NCI-H526 (cell line): Measurements from ENCODE around the gene ADCY2.

Source experiments
- DNase-seq, 2 experiments: peaks; one replicate each; lab custom pipeline; 2025; lab: John Stamatoyannopoulos, UW

Gene ADCY2

DNA sequence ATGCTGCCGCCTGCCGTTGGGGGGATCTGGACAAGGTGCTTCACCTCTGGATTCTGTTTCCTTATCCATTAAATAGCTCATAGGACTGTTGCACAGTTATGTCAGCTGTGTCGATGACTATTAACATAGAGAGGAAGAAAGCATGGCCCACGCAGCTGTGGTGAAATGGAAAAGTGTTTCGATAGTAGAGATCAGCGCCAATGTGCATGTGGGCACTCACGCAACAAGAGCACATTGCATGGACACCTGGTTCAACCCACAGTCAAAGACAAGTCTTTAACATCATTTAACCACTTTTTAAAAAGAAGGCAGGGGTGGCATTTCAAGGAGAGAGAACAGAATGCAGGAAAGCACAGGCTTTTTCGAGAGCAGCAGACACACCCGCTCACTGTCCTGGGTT is 107.6 kb downstream of the ADCY2 start:
- DNase-seq, result no peak

DNA sequence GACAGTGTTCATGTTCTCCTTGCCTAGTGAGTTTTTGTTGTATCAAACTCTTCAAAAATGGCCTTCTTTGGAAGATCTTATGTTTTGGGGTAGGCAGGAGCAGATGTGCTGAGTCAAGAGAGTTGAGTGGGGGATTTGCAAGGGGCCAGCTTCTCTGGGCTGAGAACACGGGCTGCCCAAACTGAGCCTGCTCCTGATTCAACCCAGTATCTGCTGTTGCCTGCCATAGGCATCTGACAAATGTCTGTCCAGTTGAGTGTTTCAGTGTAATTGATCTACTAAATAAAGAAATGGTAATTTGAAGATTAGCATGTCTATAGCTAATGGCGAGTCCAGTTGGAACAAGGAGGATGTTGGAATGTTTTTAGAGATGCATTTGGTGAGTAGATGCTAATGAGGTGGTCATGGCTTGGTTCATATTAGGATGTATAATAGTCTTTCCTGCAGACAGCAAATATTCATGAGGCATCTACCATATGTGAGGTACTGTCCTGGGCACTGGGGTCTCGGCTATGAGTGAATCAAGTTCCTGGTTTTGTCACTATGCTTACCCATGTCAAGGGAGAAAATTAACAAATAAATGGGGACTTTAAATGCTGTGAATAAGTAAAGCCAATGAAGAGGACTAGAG is 119.5 kb downstream of the ADCY2 start:
- no peak for DNase-seq

DNA sequence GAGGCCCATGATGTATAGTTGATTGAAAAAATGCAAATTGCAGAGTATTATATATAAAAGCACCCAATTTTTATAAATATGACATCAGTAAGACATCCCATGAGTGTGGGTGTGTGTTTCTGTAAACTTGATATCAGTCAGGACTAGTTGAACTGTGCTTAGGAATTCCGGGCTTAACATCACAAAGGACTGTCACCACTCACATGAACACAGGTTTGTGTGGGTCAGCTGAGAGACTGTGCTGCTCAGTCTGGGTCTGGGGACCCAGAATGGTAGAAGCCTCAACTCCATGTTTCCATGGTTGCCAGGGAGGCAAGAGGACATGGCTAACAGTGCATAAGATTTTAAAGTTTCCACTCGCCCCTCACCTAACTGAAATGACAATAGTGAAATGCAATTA is 120.3 kb downstream of the ADCY2 start:
- no peak for DNase-seq

DNA sequence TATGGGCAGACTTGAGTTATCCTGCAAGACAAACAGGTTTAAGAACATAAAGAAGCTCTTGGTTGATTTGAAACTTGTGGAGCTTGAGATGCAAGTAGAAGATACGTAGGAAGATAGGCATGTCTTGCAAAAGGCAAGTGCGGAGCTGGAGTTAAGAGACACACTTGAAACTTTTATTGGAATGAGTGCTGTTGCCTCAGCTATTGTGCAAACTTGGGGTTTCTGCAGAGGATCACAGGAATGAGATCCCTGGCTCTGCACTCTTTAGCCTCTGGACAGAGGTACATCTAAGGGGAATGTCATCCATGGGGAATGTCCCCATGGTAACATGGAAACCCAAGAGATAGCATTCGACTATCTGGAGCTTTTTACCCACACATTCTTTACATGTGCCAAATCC is 121.1 kb downstream of the ADCY2 start:
- no peak for DNase-seq

DNA sequence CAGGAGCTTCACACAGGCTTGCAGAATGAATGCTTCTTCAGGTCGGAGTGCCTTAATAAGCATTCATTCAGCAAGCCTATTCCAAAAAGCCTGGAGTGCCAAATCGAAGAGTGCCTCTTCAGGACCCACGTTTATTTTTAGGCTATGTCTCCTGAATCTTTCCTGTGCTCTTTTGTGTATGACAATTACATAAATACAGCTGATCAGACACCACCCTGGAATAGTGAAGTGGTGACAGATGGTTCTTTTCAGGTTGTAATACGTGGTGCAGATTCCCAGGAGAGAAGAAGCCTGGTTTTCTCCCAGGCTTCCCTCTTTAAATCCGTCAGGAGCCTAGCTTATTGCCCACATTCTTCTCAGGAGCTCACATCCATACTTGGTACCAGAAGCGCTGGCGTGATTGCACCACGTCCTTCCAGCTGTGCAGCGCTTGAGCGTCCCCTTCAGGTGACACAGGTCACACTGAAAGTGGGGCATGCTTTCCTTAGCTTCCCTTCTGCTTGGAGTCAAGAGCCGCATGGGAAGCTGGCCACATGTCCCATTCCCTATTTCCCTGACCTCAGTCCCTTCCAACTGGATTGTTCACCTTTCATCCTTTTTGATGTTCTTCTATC is 123.1 kb downstream of the ADCY2 start:
- peak in 1 of 2 experiments; percentile 13 for DNase-seq

DNA sequence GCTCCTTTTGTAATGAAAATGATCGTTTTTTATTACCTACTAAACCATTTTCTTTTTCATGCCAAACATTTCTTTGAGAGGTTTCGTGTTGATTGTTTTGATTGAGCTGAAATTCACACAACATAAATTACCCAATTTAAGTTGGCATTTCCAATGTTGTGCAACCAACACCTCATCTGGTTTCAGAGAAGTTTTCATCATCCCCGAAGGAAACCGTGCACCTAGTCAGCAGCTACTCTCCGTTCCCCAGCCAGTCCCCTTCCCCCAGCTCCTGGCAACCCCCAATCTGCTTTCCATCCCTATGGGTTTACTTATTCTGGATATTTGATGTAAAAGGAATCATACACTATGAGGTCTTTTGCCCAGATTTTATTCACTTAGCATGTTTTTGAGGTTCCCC is 123.6 kb downstream of the ADCY2 start:
- no peak for DNase-seq

DNA sequence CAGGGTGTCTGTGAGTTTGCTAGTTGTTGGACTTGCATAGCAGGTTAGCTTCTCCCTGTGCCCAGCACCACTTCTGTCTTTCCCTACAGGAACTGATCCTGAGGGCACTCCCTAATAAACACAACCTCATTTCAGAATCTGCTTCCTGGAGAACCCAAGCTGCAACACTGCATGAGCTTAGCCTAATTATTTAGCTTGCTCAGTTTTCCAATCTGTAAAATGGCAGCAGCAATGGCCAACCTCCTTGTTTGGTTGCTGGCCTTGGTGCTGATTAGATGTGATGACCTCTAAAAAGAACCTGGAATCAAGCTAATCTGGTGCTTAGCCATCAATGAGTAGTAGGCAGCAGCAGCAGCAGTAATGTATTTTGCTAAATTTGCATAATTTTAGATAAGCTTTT is 133.9 kb downstream of the ADCY2 start:
- DNase-seq, result no peak

DNA sequence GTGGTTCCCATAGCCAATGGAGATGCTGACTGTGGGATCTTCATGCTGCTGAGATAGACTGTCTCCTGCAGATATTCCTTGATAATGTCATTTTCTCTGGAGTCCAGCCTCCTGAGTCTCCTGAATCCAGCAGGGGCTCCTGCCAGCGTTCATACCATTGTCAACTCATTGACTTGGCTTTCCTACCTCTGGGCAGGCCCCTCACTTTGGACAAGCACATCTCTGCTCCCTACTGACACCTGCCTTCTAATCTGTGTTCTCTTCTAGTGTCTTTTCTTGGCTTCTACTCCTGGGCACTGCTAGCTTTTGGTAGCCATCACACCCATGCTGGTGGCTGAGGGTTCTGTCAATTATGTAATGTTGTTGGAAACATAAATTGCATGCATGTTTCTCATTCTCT is 138.0 kb downstream of the ADCY2 start:
- no peak for DNase-seq

DNA sequence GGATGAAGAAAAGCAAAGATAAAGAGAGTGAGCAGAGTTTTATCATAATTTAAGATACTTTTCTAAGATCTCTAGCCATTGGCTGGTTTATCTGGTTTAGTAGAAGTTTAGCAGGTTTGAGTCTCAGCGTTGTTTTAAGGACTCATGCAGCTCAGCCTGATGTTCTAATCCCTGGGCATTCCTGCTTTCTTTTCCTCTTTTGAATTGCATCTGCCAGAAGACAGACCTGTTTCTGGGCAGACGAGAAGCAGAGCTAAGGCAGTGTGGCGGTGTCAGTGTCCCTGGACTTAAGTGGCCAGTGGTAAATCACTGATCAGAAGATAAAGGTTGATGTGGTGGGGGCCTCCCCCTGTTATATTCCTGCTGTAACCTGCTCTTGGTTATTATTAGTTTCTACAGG is 138.6 kb downstream of the ADCY2 start:
- no peak for DNase-seq

DNA sequence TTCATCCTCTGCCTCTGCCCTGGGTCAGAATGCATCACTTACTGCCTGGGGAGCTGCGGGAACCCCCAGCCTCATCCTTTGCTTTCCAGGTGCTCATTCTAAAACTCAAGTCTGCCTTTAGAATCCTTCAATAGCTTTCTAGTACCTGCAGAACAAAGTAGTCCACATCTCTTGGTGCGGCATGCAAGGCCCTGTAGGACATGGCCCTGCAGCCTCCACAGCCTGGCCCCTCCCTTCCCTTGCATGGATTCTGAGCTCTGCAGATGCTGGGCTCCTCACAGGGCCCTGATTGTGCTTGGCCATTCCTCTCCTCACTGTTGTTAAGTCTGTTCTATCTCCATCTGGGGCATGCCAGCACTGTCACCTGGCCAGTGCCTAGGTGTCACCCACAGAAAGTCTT is 141.6 kb downstream of the ADCY2 start:
- no peak for DNase-seq

DNA sequence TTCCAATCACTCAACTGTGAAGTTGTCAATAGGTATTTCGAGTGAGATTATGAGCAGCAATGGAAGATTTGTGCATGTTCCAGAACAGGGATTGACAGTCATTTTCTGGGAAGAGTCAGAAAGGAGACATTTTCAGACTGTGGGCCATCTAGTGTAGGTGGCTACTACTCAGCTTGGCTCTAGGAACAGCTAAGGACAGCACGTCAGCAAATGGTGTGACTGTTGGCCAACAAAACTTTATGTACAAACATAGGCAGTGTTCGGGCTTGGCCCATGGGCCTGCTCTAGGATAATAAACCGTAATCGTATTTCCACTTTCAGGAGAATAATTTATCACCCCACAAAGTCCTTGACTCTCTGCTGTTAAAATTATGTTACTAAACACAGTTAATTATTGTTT is 143.6 kb downstream of the ADCY2 start:
- DNase-seq, result no peak

DNA sequence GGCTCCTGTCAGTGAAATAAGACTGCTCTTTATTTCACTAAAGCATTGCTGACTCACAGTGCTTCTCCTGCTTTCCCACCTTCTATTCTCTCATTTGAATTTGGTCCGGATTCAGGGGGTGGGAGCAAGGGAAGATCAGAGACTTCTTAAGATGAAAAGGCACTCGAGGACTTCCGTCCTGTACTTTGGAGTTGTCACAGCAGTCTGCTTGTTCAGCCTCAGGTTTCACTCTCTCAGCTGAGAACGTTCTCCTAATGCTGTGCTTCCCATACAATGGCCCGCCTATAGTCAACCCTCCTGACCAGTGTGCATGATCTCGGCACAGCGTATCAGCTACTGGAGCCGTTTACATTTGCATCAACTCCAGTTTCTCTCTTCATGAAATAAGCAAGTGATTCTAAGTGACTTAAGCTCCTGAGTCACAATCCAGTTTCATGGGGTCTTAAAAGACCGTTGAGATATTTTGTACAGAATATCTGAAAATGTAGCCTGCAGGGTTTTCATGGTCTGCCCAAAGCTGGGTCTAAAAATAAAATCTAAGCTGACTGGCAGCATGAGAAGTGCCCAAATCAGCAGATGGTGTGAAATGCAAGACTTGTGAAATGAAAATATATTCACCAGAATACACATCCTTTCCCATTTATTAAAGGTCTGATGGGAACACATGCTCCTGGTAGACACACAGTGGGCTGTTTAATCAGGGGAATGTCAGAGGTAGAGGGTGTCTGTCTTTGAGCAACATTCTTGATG is 145.0 kb downstream of the ADCY2 start:
- DNase-seq, result peak in 1 of 2 experiments; percentile 26

DNA sequence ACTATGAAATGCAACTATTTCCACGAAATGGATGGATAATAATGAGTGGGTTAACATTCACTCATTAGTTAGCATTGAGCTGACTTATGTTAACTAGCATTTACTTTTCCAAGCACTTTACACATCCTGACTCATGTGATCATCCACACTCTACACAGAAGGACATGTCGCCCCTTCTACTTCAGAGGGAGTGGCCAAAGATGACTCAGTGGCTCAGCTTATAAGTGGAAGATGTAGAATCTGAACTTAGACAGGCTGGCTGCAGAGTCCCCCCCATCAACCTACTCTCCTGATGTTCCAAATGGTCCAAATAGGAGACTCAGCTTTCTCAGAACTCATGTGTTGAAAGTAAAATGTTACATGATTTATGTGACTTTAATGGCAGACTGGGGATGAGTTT is 146.0 kb downstream of the ADCY2 start:
- no peak for DNase-seq

DNA sequence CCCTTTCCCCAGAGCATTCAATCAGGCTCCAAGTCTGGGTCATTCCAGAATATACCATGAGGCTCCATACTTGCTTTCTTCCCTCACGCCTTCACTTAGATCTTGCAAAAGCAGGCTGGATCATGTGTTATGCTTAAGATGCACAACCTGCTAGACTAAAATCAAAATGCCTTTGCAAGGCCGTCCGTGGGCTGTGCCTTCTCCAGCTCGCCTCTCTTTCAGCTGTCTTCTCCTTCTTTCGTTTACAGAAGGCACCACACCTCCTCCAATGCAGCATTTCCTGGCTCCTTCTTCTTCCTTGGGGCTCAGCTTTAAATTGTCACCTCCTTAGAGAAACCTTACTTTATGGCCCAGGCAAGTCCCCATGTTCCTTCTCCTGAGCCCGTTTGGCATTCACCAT is 150.6 kb downstream of the ADCY2 start:
- DNase-seq, result no peak

DNA sequence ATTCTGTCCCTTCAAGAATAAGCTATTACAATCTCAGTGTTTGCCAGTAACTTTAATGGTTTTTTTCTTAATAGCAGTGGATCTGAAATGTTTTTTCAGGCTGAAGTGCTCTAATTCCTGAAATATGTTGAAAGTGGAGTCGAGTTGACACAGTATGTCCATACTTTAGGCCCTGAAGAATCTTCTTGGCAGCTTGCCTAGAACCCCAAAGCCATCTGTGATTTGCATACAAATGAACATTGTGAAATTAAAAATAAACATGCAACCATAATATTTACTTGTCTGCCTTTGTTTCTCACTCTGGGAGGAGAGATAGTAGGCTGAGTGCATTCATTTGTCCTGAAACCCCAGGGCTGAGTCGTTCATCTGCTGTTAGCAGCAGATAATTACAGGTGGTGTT is 152.7 kb downstream of the ADCY2 start:
- DNase-seq, result peak in 1 of 2 experiments; percentile 20

DNA sequence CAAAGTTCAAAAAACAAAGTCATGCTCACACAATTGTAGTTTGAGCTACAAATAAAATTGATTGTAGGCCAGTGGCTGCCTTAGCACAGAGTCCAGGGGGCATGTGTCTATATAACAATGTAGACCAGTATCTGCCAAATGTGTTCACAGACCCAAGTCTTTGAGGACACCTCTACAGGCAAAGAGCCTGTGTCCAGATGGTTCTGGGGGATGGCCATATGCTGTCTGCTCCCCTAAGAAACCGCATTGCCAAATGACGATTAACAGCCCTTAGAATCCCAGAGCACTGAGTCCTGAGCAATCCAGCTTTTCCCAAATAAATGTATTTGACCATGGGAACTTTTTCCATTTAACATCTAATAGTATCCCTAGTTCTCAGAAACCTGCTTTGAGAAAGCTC is 169.6 kb downstream of the ADCY2 start:
- no peak for DNase-seq

DNA sequence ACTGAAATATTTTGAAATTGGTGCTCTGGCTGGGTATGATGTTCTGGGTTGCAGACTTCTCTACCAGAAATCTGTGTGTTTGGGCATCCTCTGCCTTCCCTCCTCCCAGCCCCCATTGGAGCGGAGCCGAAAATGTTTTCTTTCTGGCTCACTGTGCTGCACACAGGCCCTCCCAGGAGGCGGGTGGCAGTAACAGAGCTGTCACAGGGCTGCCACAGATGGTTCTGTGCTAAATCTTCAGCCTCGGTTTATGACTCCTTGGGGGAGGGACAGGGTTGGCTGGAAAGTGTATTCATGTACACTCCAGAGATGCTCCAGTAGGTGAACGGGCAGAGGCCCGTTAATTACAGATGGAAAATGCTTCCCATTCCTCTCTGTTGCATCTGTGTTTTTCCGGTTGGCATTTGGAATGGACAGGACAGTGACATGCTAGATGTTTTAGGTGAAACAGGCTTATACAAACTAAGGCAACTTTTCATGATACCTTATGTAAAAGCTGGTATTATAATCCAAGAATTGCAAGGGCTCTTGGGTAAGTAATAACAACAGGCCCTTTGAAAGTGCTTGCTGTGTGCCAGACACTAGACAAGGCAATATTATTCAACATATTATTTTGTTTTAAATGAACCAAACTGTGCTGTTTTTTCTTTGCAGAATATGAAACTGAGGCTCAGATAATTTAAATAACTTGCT is 180.2 kb downstream of the ADCY2 start:
- no peak for DNase-seq

DNA sequence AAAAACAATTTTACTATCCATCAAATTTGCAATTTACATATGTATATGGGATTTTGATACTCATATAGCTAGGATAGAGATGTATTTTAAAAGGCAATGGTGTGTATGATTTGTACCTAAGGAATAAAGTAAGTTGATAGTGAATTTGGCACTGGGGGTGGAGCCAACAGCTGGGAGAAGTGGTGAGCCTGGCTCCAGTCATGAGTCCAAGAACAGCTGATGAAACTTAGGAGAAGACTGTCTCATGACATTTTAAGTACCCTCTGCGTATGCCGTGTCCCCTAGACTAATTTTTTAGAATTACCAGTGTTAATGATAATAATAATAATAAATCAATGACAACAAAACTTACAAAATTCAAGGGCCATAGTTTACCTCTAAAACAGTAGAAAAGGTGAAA is 181.4 kb downstream of the ADCY2 start:
- no peak for DNase-seq

DNA sequence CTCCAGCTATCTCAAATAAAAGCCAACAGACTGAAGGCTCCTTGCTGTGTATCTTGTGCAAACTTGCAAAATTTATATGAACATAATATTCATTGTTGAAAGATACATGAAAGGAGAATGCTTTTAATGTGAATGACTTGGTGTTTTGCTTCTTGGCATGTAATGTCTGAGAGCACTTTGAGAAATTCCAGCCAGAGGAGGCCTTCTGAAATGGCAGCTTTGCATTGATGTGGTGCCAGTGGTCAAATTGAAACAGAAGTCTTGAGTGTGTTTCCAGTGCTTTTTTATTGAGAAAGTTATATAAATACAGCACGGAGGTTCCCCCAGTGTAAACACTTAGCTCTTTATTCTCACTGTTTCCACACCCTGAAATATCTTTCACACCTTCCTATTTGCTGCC is 182.1 kb downstream of the ADCY2 start:
- no peak for DNase-seq

DNA sequence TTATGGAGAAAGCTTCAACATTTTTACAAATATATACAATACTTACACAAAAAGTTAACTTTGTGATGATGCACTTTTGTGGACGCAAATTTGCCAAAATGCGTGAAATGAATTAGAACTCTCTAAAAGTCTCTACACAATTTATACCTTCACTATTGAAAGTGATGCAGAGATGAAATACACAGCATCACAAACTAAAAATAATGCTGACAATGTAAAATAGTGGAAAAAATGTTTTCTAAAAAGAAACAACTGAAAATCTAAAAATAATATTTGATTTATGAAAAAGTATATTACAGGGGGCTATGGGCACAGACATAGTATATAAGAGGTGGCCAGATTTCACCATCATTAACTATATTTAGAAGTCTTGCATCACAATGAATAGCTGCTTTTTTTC is 188.8 kb downstream of the ADCY2 start:
- DNase-seq, result no peak

DNA sequence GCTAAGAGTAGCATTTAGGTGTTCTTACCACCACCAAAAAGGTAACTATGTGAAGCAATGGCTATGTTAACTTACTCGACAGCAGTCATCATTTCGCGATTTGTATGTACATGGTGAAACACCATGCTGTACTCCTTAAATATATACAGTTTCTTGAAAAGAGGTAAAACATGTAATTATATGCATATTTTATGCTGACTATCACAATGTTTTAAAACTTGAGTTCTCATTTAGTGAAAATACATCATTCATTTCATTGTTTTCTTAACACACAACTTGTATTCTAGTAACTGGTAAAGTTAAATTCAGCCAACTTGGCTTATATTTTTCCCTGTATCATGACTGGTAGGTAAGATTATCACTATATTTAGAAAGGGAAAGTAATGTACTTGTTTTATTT is 189.9 kb downstream of the ADCY2 start:
- no peak for DNase-seq

DNA sequence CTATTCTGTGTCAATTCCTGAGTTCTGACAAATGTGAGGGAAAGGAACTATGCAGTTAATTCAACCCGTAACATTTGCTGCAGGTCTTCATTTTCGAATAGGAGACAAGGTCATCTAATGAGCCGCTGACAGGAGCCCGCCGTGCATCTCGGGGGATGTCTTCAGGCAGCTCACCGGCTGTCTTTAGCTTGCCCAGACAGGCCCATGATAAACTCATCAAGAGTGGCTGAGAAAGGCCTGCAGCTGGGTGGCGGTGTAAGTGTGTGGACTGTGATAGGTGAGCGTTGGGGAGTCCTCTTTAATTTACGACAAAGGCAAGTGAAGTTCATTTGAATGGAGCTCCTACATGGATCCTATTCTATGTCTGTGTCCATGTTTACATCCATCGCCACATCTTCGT is 190.5 kb downstream of the ADCY2 start:
- no peak for DNase-seq

DNA sequence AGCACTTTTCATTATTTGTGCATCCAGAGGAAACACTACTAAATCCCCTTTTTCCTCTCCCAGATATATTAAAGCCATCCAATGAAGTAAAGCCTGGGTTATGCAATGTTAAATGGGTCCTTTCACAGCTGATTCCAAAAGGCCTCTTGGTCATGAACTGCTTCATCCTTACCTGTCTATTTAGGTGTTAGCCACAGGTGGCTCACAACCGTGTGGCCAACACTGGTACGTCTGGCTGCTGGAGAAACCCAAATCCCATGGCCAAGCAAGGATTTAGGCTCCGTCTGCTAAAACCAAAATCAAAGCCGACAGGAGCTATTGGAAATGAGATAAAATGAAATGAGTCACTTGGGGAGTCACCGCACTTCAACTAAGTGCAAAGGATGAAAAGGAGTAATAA is 193.9 kb downstream of the ADCY2 start:
- DNase-seq, result no peak
